NCI-H2029 treated with DMSO at 0.1 percent for 48 hours (cell line): ENCODE measurements around the gene DOCK2.

Experiments
- DNase-seq: peaks from one replicate; lab custom pipeline; 2025; lab: John Stamatoyannopoulos, UW

Gene DOCK2

GRCh38 chr5:169691471-169691870 lies 54.4 kb downstream of the DOCK2 start:
- no peak for DNase-seq

GRCh38 chr5:169694091-169694625 lies 57.1 kb downstream of the DOCK2 start:
- no peak for DNase-seq

- no peak for DNase-seq
Measured at GRCh38 chr5:169695025-169695625, 58.0 kb downstream of the DOCK2 start.

GRCh38 chr5:169695919-169696490 lies 58.9 kb downstream of the DOCK2 start:
- no peak for DNase-seq

GRCh38 chr5:169696621-169697510 lies 59.8 kb downstream of the DOCK2 start:
- DNase-seq = no peak

- no peak for DNase-seq
Measured at GRCh38 chr5:169697511-169697890, 60.4 kb downstream of the DOCK2 start.

GRCh38 chr5:169697976-169698375 lies 60.9 kb downstream of the DOCK2 start:
- no peak for DNase-seq

GRCh38 chr5:169700611-169701010 lies 63.5 kb downstream of the DOCK2 start:
- DNase-seq = no peak

- no peak for DNase-seq
Measured at GRCh38 chr5:169701910-169702451, 64.9 kb downstream of the DOCK2 start.

GRCh38 chr5:169702693-169703481 lies 65.8 kb downstream of the DOCK2 start:
- no peak for DNase-seq

- no peak for DNase-seq
Measured at GRCh38 chr5:169703813-169704212, 66.7 kb downstream of the DOCK2 start.

- no peak for DNase-seq
Measured at GRCh38 chr5:169705322-169705721, 68.2 kb downstream of the DOCK2 start.

GRCh38 chr5:169706071-169706470 lies 69.0 kb downstream of the DOCK2 start:
- no peak for DNase-seq

- no peak for DNase-seq
Measured at GRCh38 chr5:169706758-169707450, 69.8 kb downstream of the DOCK2 start.

- no peak for DNase-seq
Measured at GRCh38 chr5:169707686-169708085, 70.6 kb downstream of the DOCK2 start.

GRCh38 chr5:169710675-169711074 lies 73.6 kb downstream of the DOCK2 start:
- DNase-seq = no peak

- DNase-seq = no peak
Measured at GRCh38 chr5:169711551-169712225, 74.6 kb downstream of the DOCK2 start.

- DNase-seq = no peak
Measured at GRCh38 chr5:169712428-169712827, 75.4 kb downstream of the DOCK2 start.

- no peak for DNase-seq
Measured at GRCh38 chr5:169716287-169716686, 79.2 kb downstream of the DOCK2 start.

GRCh38 chr5:169717288-169717687 lies 80.2 kb downstream of the DOCK2 start:
- DNase-seq = no peak
